ENCODE data around the gene UGT1A4.

Gene UGT1A4

DNA sequence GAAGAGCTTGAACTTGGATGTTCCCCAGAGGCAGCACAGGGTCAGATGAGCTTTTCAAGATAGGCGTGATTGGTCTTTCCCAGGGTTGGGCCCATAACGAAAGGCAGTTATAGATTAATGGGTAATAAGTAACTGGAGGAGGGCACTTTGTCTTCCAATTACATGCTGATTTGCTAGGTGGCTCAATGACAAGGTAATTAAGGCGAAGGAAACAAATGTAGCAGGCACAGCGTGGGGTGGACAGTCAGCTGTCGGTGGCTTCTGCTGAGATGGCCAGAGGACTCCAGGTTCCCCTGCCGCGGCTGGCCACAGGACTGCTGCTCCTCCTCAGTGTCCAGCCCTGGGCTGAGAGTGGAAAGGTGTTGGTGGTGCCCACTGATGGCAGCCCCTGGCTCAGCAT lies at the start of gene UGT1A4:
UGT1A4 (plus strand) TSS at position 185 of the 400 bp plus-strand sequence; CDS start at position 270, 85 bp downstream.
- DNase-seq (ENCODE audit: low read depth in 2 of 2, low spot score in 1 of 2), result no peak

DNA sequence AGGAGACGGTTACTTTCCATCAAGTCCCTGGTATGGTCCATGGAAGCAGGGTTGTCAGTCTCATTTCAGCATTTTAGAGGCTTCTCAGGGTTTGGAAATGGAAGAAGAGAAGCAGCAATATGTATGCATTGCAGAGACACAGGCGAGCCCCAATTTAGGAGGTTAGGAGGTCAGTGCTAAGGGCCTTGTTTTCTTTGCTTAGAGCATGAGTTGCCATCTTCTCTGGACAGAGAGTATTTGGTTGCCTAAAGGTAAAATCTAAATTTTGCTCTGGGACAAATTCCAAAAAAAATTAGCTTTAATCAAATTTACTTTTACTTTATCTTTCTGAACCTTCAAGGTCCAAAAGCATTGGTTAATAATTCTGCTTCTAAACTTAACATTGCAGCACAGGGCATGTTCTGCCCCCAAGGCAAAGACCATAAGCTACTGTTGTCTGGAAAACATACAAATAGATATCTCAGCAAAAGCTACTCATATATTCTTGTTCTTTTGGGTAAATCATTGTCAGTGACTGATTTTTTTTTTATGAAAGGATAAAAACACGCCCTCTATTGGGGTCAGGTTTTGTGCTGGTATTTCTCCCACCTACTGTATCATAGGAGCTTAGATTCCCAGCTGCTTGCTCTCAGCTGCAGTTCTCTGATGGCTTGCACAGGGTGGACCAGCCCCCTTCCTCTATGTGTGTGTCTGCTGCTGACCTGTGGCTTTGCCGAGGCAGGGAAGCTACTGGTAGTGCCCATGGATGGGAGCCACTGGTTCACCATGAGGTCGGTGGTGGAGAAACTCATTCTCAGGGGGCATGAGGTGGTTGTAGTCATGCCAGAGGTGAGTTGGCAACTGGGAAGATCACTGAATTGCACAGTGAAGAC lies 47.0 kb upstream of the UGT1A4 start, which contains the start of gene UGT1A9:
UGT1A9 (plus strand) TSS at position 609 of the 872 bp plus-strand sequence; CDS start at position 646, 37 bp downstream.
- DNase-seq (ENCODE audit: low read depth in 2 of 2, low spot score in 1 of 2), result no peak

DNA sequence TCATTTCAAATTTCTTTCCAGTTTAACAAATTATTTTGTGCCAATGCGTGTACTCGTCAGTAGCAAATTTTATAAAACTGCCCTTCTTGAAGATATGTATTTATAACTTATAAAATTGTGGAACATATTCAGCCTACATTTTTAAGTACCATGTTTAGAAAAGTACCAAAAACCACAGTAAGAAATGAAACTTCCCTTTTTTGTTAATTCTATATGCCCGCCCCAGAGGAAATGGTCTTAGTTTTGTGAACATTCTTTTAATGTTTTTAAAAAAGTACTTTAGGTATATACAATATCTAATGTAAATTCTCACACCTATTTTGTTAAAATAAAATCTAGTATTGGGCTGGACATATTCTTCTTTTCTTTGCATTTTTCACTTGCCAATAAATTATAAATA lies 45.6 kb upstream of the UGT1A4 start:
- no peak for DNase-seq (ENCODE audit: low read depth in 2 of 2, low spot score in 1 of 2)

DNA sequence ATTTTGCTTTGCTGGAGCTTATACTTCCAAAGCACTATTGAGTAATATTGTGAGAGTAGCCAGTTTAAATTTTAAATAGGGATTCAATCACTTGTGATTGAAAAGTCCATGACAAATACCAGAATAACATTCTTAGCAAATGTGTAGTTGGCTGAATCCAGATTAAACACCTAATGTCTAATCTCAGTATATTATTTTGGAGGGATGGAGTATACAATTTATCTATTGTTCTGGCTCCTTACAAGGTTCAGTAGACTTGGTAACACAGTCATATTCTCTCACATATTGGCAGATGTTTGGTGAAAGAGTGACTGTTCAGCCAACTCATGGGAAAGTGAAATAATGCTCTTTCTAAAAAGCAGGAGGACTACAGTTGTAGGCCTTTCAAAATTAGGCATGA lies 44.6 kb upstream of the UGT1A4 start:
- no peak for DNase-seq (ENCODE audit: low read depth in 2 of 2, low spot score in 1 of 2)

DNA sequence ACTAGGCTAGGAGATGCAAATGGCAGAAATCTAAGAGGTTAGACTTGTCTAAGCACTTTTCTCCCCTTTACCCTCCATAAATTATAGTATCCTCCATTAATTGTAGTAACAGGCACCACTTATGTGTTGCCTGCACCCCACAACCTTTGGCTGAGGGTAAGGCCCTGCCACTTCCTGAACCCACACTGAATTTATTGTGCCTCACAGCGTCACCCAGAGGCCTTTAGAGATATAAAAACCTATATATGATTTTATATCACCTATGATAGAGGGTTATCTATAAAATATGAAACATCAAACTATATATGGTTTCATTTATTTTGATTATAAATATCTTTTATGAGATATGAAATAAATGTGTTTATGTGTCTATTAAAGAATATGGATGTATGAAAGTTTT lies 44.2 kb upstream of the UGT1A4 start:
- no peak for DNase-seq (ENCODE audit: low read depth in 2 of 2, low spot score in 1 of 2)

DNA sequence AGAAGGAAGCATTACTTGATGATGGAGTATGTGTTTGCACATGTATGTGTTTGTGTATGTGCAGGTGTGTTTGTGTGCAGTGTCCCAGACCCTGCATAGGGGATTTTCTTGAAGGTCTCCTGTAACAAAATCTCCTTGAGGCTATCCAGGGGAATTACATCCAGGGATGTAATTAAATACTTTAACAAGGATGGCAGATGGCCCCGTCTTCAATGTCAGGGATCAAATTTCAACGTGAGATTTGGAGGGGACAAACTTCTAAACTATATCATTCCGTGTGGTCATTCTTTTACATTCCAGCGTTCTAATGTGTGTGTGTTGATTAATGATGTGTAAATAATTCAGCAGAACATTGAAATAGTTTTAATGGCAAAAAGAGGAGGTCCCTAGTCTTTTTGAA lies 43.5 kb upstream of the UGT1A4 start:
- no peak for DNase-seq (ENCODE audit: low read depth in 2 of 2, low spot score in 1 of 2)

DNA sequence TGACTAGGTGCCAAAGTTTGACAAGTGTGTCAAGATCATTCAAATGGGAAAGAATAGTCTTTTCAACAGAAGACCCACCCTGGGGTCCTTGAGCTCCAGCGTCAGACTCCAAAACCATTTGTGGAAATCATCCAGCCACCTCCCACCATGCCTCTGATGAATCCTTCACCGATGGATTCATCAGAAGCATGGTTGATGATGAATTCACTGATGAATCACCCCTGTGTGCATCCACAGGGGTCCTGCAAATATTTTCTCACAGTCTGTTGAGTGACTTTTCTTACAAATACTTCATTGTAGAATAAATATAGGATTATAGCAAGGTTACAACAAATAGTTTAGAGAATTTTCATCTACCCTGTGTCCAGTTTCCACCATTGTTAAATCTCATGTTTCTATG lies 42.5 kb upstream of the UGT1A4 start:
- no peak for DNase-seq (ENCODE audit: low read depth in 2 of 2, low spot score in 1 of 2)

DNA sequence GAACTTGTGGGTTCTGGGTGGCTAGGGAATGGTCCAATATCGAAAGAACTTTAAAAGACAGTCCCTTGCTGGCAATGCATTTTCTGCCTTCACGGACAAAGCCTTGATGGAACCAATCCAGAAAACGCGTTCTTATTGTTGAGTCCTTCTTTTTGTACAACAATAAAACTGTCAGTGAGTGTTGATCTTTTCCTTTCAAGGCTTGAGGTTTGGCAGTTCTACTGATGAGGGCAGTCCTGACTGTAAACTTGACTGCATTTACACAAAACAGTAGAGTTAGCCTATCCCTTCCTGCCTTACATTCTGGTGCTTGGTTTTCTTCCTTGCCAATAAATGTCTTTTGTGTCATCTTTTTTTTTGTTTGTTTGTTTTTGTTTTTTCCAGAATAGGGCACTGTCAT lies 39.3 kb upstream of the UGT1A4 start:
- DNase-seq (ENCODE audit: low read depth in 2 of 2, low spot score in 1 of 2), result no peak

DNA sequence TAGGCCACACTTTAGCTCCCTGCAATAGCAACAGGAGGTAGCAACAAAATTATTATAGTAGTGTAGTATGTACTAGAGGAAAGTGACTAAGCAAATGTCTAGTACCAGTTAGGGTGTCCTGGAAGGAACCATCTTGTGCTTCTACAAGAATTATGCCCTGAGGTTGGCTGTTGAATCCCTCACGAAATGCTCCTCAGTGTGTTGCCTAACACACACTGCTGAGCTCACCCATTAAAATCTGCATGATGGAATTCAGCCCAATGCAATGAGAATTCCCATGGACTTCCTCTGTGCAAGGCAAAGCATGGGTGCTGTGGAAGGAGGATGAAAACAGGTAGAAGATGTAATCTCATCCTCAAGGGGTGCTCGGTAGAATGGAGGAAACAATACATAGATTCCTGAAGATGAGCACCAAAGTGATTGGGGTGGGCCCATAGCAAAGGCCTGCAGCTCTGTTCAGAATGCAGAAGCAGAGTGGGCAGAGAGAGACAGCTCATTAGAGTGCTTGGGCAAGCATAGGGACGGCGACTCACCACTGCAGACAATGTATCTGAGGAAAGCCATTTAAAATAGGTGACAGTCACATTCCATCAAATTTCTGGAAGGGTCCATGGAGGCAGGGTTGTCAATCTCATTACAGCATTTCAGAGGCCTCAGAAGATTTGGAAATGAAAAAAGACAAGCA lies 38.0 kb upstream of the UGT1A4 start:
- no peak for DNase-seq (ENCODE audit: low read depth in 2 of 2, low spot score in 1 of 2)

DNA sequence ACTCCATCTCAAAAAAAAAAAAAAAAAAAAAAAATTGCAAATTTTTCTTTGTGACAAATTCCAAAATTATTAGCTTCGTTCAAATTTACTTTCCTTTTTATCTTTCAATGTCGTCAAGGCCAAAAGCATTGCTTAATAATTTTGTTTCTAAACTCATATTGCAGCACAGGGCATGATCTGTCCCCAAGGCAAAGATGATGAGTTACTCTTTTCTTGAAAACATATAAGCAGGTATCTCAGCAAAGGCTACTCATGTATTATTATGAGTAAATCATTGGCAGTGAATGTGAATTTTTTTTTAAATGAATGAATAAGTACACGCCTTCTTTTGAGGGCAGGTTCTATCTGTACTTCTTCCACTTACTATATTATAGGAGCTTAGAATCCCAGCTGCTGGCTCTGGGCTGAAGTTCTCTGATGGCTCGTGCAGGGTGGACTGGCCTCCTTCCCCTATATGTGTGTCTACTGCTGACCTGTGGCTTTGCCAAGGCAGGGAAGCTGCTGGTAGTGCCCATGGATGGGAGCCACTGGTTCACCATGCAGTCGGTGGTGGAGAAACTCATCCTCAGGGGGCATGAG lies 36.9 kb upstream of the UGT1A4 start, which contains the start of gene UGT1A7:
UGT1A7 (plus strand) TSS at position 381 of the 579 bp plus-strand sequence; CDS start at position 418, 37 bp downstream.
- no peak for DNase-seq (ENCODE audit: low read depth in 2 of 2, low spot score in 1 of 2)

DNA sequence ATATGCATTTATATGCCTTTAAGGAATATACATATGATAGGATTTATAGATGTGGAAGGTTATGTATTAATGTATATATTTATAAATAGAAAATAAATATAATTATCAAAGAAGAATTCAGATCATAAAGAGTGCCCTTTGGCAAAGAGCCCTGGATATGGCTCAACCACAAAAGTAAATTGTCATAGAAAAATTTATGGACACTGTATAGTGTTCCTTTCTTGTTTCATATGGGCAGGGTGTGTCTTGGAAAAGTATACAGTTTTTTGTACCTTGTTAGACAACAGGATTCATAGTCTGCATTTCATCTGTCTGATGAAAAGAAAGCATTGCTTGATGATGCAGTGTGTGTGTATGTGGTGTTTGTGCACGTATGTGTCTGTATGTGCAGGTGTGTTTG lies 33.9 kb upstream of the UGT1A4 start:
- no peak for DNase-seq (ENCODE audit: low read depth in 2 of 2, low spot score in 1 of 2)

DNA sequence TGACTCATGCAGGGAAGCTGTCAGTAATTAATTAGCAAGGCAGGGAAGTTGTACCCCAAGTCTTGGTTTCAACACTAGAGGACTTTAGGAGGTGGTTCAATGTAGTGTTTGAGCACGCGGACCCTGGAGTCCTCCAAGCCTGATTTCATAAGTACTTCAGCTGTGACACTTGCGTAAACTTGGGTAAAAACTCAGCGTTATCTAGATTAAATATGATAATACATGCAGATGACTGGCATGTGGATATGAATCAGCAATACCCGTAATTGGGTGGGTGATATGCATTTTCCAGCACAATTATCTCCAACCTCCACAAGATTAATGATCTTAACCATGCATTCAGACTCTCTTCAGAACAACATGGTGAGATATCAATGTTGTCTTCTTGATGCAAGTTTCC lies 31.6 kb upstream of the UGT1A4 start:
- no peak for DNase-seq (ENCODE audit: low read depth in 2 of 2, low spot score in 1 of 2)

DNA sequence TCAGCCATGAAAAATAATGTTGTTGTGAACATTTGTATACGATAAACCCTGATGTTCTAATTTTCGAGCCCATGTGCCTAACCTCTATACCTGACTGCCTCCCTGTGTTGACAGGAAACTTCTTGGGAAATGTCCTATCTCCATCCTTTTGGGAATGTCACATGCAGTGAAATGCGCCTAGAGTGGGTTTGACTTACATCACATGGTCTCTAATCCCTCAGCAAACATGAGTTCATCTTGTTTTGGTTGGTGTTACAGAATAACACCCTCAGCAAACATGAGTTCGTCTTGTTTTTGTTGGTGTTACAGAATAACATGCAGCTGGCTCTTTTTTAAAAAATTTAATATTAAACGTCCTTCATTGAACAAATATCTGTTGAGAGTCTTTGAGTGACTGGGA lies 30.2 kb upstream of the UGT1A4 start:
- DNase-seq (ENCODE audit: low read depth in 2 of 2, low spot score in 1 of 2), result no peak

DNA sequence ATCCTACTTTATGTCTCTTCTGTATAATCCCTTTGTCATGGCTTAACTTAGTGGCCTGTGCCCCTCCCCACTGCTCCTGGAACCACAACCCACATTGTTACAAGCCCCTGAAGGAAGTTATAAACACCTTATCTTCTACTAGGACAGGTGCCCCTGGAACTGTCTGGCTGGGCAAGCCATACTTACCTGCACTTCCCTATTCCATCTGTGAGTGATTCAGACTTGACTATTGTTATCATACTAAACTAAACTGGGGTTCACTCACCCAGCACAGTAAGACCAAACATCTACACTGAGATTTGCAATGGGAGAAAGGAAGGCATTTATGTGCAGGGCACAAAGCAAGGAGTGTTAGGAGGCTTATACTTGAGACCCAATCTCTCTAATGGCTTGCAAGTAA lies 29.5 kb upstream of the UGT1A4 start:
- DNase-seq (ENCODE audit: low read depth in 2 of 2, low spot score in 1 of 2), result no peak

DNA sequence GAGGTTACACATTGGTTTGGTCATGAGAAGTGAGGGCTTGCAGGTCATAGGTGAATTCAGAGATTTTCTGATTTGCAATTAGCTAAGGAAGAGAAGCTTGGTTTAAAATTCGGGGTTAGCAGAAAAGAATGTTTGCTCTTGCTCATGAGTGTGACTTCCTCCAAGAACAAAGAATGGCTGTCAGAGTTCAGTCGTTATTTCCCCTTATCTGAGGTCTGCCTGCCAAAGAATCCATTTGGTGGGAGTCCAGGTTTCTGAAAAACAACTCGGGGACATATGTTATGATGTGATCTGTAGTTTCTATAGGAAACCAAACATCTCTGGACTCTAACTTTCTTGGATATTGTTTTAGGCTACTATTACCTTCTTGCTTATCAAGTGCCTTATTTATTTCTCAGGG lies 29.0 kb upstream of the UGT1A4 start:
- no peak for DNase-seq (ENCODE audit: low read depth in 2 of 2, low spot score in 1 of 2)

DNA sequence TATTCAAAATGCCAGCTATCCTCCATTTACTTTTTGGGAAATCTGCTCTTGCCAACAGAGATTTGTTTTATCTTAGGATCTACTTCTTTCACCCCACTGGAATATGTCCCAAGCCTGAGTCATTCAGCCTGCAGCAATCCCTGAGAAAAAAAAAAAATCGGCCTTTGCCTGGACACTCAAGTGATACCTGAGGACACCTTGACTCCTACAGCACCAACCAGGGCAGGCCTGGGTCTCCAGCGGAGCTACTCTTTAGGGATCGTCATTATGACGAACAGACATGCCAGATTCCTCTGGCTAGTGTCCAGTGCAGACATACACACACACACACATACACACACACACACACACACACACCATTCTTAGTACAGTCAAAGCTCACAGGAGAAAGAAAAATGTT lies 28.1 kb upstream of the UGT1A4 start:
- DNase-seq (ENCODE audit: low read depth in 2 of 2, low spot score in 1 of 2), result no peak

DNA sequence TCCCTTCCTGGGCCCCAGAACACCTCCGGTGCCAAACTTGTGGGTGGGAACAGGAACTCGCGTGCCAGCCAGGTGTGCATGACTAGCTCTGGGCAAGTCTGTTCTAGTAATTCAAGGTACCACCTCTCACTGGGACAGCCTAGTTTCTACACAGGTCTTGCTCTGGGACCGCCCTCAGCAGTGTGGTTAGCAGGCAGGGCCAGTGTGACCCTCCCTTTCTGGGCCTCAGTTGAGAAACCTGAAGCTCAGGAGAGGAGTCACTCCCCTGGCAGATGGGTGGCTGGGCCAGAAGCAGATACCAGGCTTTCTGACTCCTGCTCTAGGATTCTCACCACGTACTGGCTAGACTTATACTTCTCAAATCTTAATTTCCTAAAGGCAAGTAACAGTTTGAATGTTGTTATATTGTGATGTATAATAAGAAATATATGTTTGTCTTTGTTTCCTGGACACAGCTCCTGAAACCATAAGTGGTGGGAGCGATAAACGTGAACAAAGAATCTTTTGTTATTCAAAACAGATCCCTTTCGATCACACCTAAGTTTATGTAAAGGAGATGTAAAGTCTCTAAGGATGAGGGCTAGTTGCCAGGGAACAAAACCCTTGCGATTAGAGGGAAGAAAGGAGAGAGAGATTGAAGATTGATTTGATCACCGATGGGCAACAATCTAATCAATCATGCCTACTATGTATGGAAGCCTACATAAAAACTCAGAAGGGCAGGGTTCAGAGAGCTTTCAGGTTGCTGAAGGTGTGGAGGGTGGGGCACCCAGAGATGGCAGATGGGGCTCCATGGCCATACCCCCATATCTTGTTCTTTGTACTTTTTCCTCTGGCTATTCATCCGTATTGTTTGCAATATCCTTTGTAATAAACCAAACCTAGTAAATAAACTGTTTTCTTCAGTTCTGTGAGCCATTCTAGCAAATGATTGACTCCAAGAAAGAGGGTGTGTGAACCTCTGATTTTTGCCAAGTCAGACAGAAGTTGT lies 26.8 kb upstream of the UGT1A4 start:
- DNase-seq (ENCODE audit: low read depth in 2 of 2, low spot score in 1 of 2), result no peak

DNA sequence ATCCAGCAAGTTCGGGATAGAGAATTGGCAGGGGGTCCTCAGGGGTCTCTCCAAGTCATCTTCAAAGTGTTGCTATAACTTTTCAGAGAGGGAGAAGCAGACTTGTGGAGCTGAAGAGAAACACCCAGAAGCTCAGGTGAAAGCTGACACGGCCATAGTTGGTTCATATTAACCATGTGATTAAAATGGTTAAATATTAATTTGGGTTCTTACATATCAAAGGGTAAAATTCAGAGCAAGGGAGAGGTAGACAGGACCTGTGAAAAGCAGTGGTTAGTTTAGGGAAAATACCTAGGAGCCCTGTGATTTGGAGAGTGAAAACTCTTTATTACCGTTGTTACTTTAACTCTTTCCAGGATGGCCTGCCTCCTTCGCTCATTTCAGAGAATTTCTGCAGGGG lies 25.9 kb upstream of the UGT1A4 start, which contains the start of gene UGT1A6:
UGT1A6 (plus strand) TSS at position 243 of the 400 bp plus-strand sequence; CDS start at position 358, 115 bp downstream.
- no peak for DNase-seq (ENCODE audit: low read depth in 2 of 2, low spot score in 1 of 2)

DNA sequence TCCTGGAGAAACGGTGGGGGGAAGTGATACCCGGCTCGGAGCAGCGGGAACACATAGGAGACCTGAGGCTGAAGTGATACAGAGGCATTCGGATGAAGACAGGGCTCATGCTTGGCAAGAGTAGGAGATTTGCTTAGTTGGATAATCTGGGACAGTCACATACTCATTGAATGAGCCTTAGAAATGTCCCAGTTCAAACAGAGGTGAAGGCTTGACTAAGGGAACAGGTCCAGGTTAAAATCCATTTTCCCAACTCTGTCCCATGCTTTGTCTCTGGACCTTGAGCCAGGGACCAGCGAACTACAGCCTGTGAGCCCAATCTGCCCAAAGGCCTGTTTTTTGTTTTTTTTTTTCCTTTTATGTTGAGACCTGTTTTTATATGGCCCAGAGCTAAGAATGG lies 24.6 kb upstream of the UGT1A4 start:
- no peak for DNase-seq (ENCODE audit: low read depth in 2 of 2, low spot score in 1 of 2)

DNA sequence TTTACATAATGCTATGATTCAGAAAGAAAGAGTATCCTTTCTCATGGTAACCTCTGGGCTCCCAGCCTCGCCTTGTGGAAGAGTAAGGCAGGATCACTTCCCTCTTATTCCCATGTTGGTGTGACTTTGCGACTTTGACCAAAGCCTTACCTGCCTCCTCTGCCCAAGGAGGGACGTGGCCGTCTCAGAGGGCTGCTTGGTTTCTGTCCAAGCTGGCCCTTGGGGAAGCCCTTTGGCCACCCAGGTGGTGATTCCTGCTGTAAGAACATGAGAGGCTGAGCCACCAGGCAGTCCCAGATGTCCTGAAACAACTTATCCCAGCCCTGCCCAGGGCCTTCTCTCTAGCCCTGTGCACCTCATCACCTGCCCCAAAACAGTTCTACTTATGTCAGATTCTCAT lies 19.8 kb upstream of the UGT1A4 start:
- no peak for DNase-seq (ENCODE audit: low read depth in 2 of 2, low spot score in 1 of 2)
